ENCODE results near the gene MAB21L4. TPM values are rescaled to one million over a fixed set of nuclear protein-coding genes. Genes with fewer than 3 reads are reported as not detected.
A peak's percentile ranks its signal among the peaks of the same experiment; 100 is the strongest.
"Not testable (repeated sequence)": the region's sequence is repeated elsewhere in the genome, so short reads cannot be mapped to it uniquely, and the experiment has no call there.

The MAB21L4 gene
- total and polyA plus RNA-seq, 8 donors = 0.14 to 2.0 (median 1.1) TPM

GRCh38 chr2:240850756-240851077 is 45.2 kb downstream of the MAB21L4 start:
- Histone ChIP-seq H3K4me1 (no peaks in the 10 kb centered on the region), H3K36me3 (no peaks in the 10 kb centered on the region), H3K27me3 (no peaks in the 10 kb centered on the region), H3K27ac (no peak overlapping the region), H3K4me3 (no peak overlapping the region), H3K9me3 (no peaks in the 10 kb centered on the region)
- TF ChIP-seq, protein P1, sequence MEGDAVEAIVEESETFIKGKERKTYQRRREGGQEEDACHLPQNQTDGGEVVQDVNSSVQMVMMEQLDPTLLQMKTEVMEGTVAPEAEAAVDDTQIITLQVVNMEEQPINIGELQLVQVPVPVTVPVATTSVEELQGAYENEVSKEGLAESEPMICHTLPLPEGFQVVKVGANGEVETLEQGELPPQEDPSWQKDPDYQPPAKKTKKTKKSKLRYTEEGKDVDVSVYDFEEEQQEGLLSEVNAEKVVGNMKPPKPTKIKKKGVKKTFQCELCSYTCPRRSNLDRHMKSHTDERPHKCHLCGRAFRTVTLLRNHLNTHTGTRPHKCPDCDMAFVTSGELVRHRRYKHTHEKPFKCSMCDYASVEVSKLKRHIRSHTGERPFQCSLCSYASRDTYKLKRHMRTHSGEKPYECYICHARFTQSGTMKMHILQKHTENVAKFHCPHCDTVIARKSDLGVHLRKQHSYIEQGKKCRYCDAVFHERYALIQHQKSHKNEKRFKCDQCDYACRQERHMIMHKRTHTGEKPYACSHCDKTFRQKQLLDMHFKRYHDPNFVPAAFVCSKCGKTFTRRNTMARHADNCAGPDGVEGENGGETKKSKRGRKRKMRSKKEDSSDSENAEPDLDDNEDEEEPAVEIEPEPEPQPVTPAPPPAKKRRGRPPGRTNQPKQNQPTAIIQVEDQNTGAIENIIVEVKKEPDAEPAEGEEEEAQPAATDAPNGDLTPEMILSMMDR (IDR thresholded peaks at IDR 0.05) = no peak
- DNase-seq (peak in 1 of 6 donors; percentile 45), FAIRE-seq (no peak), ATAC-seq (no peak)
- WGBS, 2 donors = 51 to 54% methylated on average over 11 of the region's 11 CpGs
- intact Hi-C loops (cut with DNase I) = no loop called here

GRCh38 chr2:240850026-240850425 is 45.9 kb downstream of the MAB21L4 start:
- ATAC-seq = no peak
- no peaks in the 10 kb centered on the region for H3K9me3 ChIP-seq
- DNase-seq = peak in 1 of 6 donors; percentile 54
- no peak overlapping the region for H3K27ac ChIP-seq
- no peak overlapping the region for H3K4me3 ChIP-seq
- intact Hi-C loops (cut with DNase I) = no loop called here
- no peaks in the 10 kb centered on the region for H3K36me3 ChIP-seq
- WGBS, 2 donors = 77 to 80% methylated on average over 10 to 11 of the region's 11 CpGs
- TF ChIP-seq, protein P1 (IDR thresholded peaks at IDR 0.05) = no peak
- no peaks in the 10 kb centered on the region for H3K27me3 ChIP-seq
- no peak for FAIRE-seq
- H3K4me1 ChIP-seq = no peaks in the 10 kb centered on the region

- no peaks in the 10 kb centered on the region for H3K9me3 ChIP-seq
- H3K27ac ChIP-seq = no peak overlapping the region
- intact Hi-C loops (cut with DNase I) = no loop called here
- FAIRE-seq (no peak), ATAC-seq (no peak), DNase-seq (no peak)
- WGBS, 2 donors = 72 to 74% methylated on average over 12 of the region's 12 CpGs
- H3K4me1 ChIP-seq = no peaks in the 10 kb centered on the region
- TF ChIP-seq, protein P1 (IDR thresholded peaks at IDR 0.05) = no peak
- H3K27me3 ChIP-seq = no peaks in the 10 kb centered on the region
- no peak overlapping the region for H3K4me3 ChIP-seq
- no peaks in the 10 kb centered on the region for H3K36me3 ChIP-seq
Observed at GRCh38 chr2:240848900-240849680, 46.9 kb downstream of the MAB21L4 start.

- Histone ChIP-seq H3K4me1 (no peaks in the 10 kb centered on the region), H3K9me3 (no peaks in the 10 kb centered on the region), H3K4me3 (no peak overlapping the region), H3K27ac (no peak overlapping the region), H3K36me3 (no peaks in the 10 kb centered on the region), H3K27me3 (no peaks in the 10 kb centered on the region)
- ATAC-seq = no peak
- FAIRE-seq = no peak
- DNase-seq = no peak
- intact Hi-C loops (cut with DNase I) = no loop called here
- WGBS, 2 donors = 89 to 90% methylated on average over 13 of the region's 13 CpGs
- TF ChIP-seq, protein P1 (IDR thresholded peaks at IDR 0.05) = no peak
Observed at GRCh38 chr2:240847817-240848216, 48.1 kb downstream of the MAB21L4 start.

DNA sequence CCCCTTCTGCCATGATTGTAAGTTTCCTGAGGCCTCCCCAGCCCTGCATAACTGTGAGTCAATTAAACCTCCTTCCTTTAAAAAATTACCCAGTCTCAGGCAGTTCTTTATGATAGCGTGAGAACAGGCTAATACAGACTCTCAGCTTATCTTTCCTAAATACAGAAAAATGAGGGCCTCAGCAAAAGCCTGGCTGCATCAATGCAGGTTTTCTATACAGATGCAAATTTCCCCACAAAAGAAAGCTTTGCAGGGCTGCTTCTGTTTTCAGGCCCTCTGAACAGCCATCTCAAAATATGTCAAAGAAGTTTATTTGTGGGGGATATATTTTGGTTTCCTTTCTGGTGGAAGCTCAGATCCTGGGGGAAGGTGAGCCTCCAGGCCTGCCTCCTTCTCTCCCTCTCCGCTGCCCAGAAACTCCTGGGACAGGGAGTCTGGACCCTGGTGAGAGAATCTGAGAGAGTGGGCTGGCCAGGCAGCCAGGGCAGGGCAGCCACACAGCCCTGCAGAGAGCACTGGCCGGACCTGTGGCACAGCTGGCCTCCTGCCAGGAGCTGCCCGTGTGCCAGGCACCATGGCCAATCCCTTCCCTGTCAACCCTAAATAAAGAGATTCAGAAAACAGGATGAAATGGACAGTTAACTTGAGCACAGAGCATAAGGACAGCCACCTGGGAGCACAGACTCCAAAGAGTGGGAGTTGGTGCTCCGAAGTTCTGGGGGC is 48.9 kb downstream of the MAB21L4 start:
- DNase-seq = peak in 2 of 6 donors; percentile 72 to 73

DNA sequence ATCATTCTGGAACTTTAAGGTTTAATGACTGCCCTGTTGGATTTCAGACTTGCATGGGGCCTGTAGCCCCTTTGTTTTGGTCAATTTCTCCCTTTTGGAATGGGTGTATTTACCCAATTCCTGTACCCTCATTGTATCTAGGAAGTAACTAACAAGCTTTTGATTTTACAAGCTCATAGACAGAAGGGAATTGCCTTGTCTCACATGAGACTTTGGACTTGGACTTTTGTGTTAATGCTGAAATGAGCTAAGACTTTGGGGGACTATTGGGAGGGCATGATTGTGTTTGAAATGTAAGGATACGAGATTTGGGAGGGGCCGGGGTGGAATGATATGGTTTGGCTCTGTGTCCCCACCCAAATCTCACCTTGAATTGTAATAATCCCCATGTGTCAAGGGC is 49.6 kb downstream of the MAB21L4 start:
- not testable (repeated sequence) for ATAC-seq
- WGBS, 2 donors = 62 to 82% methylated on average over 2 of the region's 2 CpGs

More for the DNA sequence above, 48.9 kb downstream of the MAB21L4 start:
- Histone ChIP-seq H3K36me3 (no peaks in the 10 kb centered on the region), H3K27ac (no peak overlapping the region), H3K4me1 (no peaks in the 10 kb centered on the region), H3K4me3 (no peak overlapping the region), H3K9me3 (no peaks in the 10 kb centered on the region), H3K27me3 (no peaks in the 10 kb centered on the region)
- peak in 2 of 4 donors; percentile 44 to 49 for ATAC-seq
- WGBS, 2 donors = 45 to 49% methylated on average over 5 of the region's 5 CpGs
- FAIRE-seq = no peak
- TF ChIP-seq, protein P1 (IDR thresholded peaks at IDR 0.05) = no peak
- intact Hi-C loops (cut with DNase I) = no loop called here

More for the DNA sequence above, 49.6 kb downstream of the MAB21L4 start:
- intact Hi-C loops (cut with DNase I); DNase-seq; H3K4me1 ChIP-seq; H3K27ac ChIP-seq; FAIRE-seq; H3K4me3 ChIP-seq; H3K27me3 ChIP-seq; H3K9me3 ChIP-seq; H3K36me3 ChIP-seq: not testable (repeated sequence)

All from pancreas (tissue), 10 donors.